Karpas-422 (cell line): Measurements from ENCODE around the gene HCST. TPM values are rescaled to one million over a fixed set of nuclear protein-coding genes. Genes with fewer than 3 reads are reported as not detected.
A peak's percentile ranks its signal among the peaks of the same experiment; 100 is the strongest.

Experiments used
- DNase-seq: peaks from one replicate; pipeline ENCODE4 v3.0.0-alpha.2; 2015
- H2AFZ ChIP-seq: fragments of 200-600 bp; sonication (generic); 2 replicates; pipeline ENCODE4 v1.6.1; 2014; ENCODE audit warnings: antibody characterized with exemption, low read length, mixed read lengths
- H3K27ac ChIP-seq: fragments of 200-600 bp; sonication (generic); 2 replicates; pipeline ENCODE4 v1.5.1; 2014; ENCODE audit warnings: mild to moderate bottlenecking, low read length, moderate library complexity
- H3K27me3 ChIP-seq: fragments of 200-600 bp; sonication (generic); 2 replicates; pipeline ENCODE4 v1.6.1; 2014; ENCODE audit warnings: low read length, mixed read lengths
- H3K36me3 ChIP-seq: fragments of 200-600 bp; sonication (generic); 2 replicates; pipeline ENCODE4 v1.6.1; 2014; ENCODE audit warnings: low read length, mixed read lengths; ENCODE audit not compliant: insufficient read depth
- H3K4me1 ChIP-seq: fragments of 200-600 bp; sonication (generic); 2 replicates; pipeline ENCODE4 v1.6.1; 2014; ENCODE audit warnings: mild to moderate bottlenecking, low read length, mixed read lengths
- H3K4me2 ChIP-seq: fragments of 200-600 bp; sonication (generic); 2 replicates; pipeline ENCODE4 v1.6.1; 2014; ENCODE audit warnings: low read length, low read depth, mild to moderate bottlenecking; ENCODE audit not compliant: poor library complexity, severe bottlenecking
- H3K4me3 ChIP-seq: fragments of 200-600 bp; sonication (generic); 2 replicates; pipeline ENCODE4 v1.5.1; 2014; ENCODE audit warnings: mild to moderate bottlenecking, antibody characterized with exemption, low read length, mixed read lengths
- H3K79me2 ChIP-seq: fragments of 200-600 bp; sonication (generic); 2 replicates; pipeline ENCODE4 v1.6.1; 2014; ENCODE audit warnings: mild to moderate bottlenecking, low read length, mixed read lengths
- H3K9ac ChIP-seq: fragments of 200-600 bp; sonication (generic); 2 replicates; pipeline ENCODE4 v1.6.0; 2014; ENCODE audit warnings: low read length
- H3K9me2 ChIP-seq: fragments of 200-600 bp; sonication (generic), shearing (Covaris generic); replicated peaks from 2 replicates; pipeline ENCODE4 v1.6.0; 2014; ENCODE audit warnings: mild to moderate bottlenecking, low read length, moderate library complexity; ENCODE audit not compliant: insufficient read depth
- H3K9me3 ChIP-seq: fragments of 300-700, 200-600 bp; sonication (generic); 2 replicates; pipeline ENCODE4 v1.6.1; 2014; ENCODE audit warnings: low read length, mixed read lengths
- H4K20me1 ChIP-seq: fragments of 200-600 bp; sonication (generic); 2 replicates; pipeline ENCODE4 v1.6.1; 2014; ENCODE audit warnings: mild to moderate bottlenecking, antibody characterized with exemption, low read length, low read depth; ENCODE audit not compliant: insufficient read depth
- total RNA-seq: library from RNA; depleted of rRNA; stranded (reverse); fragments of >200 nt; shearing (Covaris generic); gene quantifications from 2 replicates; pipeline ENCODE4 v1.2.3, GENCODE V29; 2014; ENCODE audit warnings: low replicate concordance

HCST gene
- total RNA-seq, 1 experiment from 2014 or later = 18.8 TPM

- Histone ChIP-seq H3K4me1 (peaks cover 21% of the 10 kb centered on the region), H3K27me3 (no peaks in the 10 kb centered on the region), H3K4me3 (no peak overlapping the region), H3K9ac (no peak overlapping the region), H4K20me1 (no peaks in the 10 kb centered on the region), H3K9me3 (no peaks in the 10 kb centered on the region), H3K79me2 (no peaks in the 10 kb centered on the region), H3K4me2 (no peak overlapping the region), H3K9me2 (no peaks in the 10 kb centered on the region), H3K27ac (no peak overlapping the region), H2AFZ (no peak overlapping the region), H3K36me3 (no peaks in the 10 kb centered on the region)
- no peak for DNase-seq
Measured at GRCh38 chr19:35871611-35872010, 30.7 kb upstream of the HCST start.

GRCh38 chr19:35872180-35872579 lies 30.1 kb upstream of the HCST start:
- no peaks in the 10 kb centered on the region for H3K79me2 ChIP-seq
- no peak overlapping the region for H3K4me2 ChIP-seq
- H4K20me1 ChIP-seq = no peaks in the 10 kb centered on the region
- no peaks in the 10 kb centered on the region for H3K9me3 ChIP-seq
- H3K4me3 ChIP-seq = no peak overlapping the region
- no peaks in the 10 kb centered on the region for H3K36me3 ChIP-seq
- H2AFZ ChIP-seq = no peak overlapping the region
- peak; percentile 50 for DNase-seq
- H3K27ac ChIP-seq = no peak overlapping the region
- no peaks in the 10 kb centered on the region for H3K9me2 ChIP-seq
- H3K9ac ChIP-seq = no peak overlapping the region
- peaks cover 21% of the 10 kb centered on the region for H3K4me1 ChIP-seq
- H3K27me3 ChIP-seq = no peaks in the 10 kb centered on the region

- no peaks in the 10 kb centered on the region for H3K27me3 ChIP-seq
- no peaks in the 10 kb centered on the region for H3K79me2 ChIP-seq
- no peak overlapping the region for H3K4me3 ChIP-seq
- peaks cover 8% of the 10 kb centered on the region for H3K4me1 ChIP-seq
- H3K9me3 ChIP-seq = no peaks in the 10 kb centered on the region
- no peak overlapping the region for H3K9ac ChIP-seq
- H3K4me2 ChIP-seq = no peak overlapping the region
- H2AFZ ChIP-seq = no peak overlapping the region
- H3K9me2 ChIP-seq = no peaks in the 10 kb centered on the region
- H3K27ac ChIP-seq = no peak overlapping the region
- DNase-seq = no peak
- H4K20me1 ChIP-seq = no peaks in the 10 kb centered on the region
- no peaks in the 10 kb centered on the region for H3K36me3 ChIP-seq
Measured at GRCh38 chr19:35874392-35874930, 27.9 kb upstream of the HCST start.

GRCh38 chr19:35879068-35879467 lies 23.3 kb upstream of the HCST start:
- Histone ChIP-seq H3K27ac (no peak overlapping the region), H3K27me3 (no peaks in the 10 kb centered on the region), H3K4me3 (no peak overlapping the region), H3K9me3 (no peaks in the 10 kb centered on the region), H4K20me1 (no peaks in the 10 kb centered on the region), H2AFZ (no peak overlapping the region), H3K4me1 (peaks cover 9% of the 10 kb centered on the region), H3K36me3 (no peaks in the 10 kb centered on the region), H3K79me2 (no peaks in the 10 kb centered on the region), H3K4me2 (no peak overlapping the region), H3K9ac (no peak overlapping the region), H3K9me2 (no peaks in the 10 kb centered on the region)
- DNase-seq = no peak

GRCh38 chr19:35879770-35880317 lies 22.5 kb upstream of the HCST start:
- no peaks in the 10 kb centered on the region for H3K9me3 ChIP-seq
- no peaks in the 10 kb centered on the region for H3K27me3 ChIP-seq
- no peak overlapping the region for H3K27ac ChIP-seq
- peaks cover 9% of the 10 kb centered on the region for H3K4me1 ChIP-seq
- H3K9ac ChIP-seq = no peak overlapping the region
- no peaks in the 10 kb centered on the region for H3K9me2 ChIP-seq
- H3K4me3 ChIP-seq = no peak overlapping the region
- no peak overlapping the region for H2AFZ ChIP-seq
- no peaks in the 10 kb centered on the region for H3K79me2 ChIP-seq
- H3K4me2 ChIP-seq = no peak overlapping the region
- no peaks in the 10 kb centered on the region for H4K20me1 ChIP-seq
- H3K36me3 ChIP-seq = no peaks in the 10 kb centered on the region
- peak; percentile 96 for DNase-seq

DNA sequence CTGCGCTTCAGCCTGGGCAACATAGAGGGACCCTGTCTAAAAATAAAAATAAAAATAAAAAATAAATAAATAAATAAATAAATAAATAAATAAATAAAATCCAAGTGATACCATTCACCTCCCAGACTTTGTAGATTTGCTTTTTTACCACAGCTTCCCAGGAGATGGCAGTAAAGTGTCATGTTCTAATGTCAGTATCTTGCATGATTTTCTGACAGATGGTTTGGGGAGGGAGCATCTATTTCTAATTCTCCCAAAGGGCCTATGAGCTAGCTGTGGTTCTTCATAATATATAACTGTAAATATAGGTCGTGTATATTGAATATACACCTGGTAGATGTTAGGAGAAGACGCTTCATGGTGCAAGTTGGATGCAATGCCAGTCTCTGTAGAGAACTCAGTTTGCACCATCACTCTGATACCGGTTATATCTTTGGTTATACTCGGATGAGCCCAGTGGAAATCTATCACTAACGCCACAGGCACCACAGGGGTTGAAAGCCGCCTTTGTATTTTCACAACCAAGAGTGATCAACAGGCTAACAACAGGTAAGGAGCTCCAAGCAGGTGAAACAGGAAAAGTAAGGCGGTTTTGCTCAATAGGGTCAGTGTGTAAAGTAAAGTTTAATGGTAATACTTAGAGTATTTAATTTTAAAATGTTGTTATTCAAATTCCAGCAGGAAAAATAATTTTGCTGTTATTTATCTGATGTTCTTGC lies 20.1 kb upstream of the HCST start:
- Histone ChIP-seq H3K36me3 (no peaks in the 10 kb centered on the region), H3K9me2 (no peaks in the 10 kb centered on the region), H4K20me1 (no peaks in the 10 kb centered on the region), H3K4me1 (peaks cover 9% of the 10 kb centered on the region), H3K9me3 (no peaks in the 10 kb centered on the region), H3K27me3 (no peaks in the 10 kb centered on the region), H3K9ac (0 out of 2 replicates have a peak overlapping the region, but pooled peaks have one; percentile 6), H3K4me2 (peak overlapping the region; percentile 39), H3K27ac (no peak overlapping the region), H3K79me2 (no peaks in the 10 kb centered on the region), H3K4me3 (no peak overlapping the region), H2AFZ (no peak overlapping the region)
- DNase-seq = peak; percentile 88

DNA sequence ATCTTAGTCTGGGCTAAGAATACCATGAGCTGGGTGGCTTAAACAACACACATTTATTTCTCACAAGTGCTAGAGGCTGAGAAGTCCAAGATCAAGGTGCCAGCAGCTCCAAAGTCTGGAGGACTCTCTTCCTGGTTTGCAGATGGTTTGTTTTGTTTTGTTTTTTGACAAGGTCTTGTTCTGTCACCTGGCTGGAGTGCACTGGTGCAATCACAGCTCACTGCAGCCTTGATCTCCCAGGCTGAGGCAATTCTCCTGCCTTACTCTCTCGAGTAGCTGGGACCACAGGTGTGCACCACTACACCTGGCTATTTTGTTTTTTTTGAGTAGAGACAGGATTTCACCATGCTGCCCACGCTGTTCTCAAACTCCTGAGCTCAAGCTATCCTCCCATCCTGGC lies 18.4 kb upstream of the HCST start:
- Histone ChIP-seq H2AFZ (no peak overlapping the region), H3K4me3 (no peak overlapping the region), H3K9ac (no peak overlapping the region), H3K79me2 (no peaks in the 10 kb centered on the region), H3K27me3 (no peaks in the 10 kb centered on the region), H3K4me2 (no peak overlapping the region), H4K20me1 (no peaks in the 10 kb centered on the region), H3K4me1 (peaks cover 9% of the 10 kb centered on the region), H3K27ac (no peak overlapping the region), H3K36me3 (no peaks in the 10 kb centered on the region), H3K9me3 (no peaks in the 10 kb centered on the region), H3K9me2 (no peaks in the 10 kb centered on the region)
- no peak for DNase-seq

DNA sequence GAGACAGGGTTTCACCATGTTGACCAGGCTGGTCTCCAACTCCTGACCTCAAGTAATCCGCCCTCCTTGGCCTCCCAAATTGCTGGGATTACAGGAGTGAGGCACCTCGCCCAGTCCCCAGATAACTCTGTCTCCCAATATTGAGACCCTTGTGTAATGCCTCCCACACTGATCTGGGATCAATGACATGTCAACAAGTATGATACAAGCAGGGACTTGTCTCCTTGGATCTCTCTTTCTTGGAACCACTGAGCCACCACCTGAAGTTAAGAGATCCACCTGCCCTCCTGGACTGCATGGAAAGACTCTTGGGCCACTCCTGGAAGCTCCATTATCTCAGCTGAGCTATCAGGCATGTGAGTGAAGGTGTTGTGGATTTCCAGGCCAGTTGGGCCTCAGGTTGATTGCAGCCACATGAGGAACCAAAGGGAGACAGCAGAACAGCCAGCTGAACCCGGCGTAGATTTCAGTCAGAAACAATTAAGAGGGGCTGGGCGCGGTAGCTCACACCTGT lies 17.0 kb upstream of the HCST start:
- no peaks in the 10 kb centered on the region; the same call in 1 of the 2 replicates for H3K36me3 ChIP-seq
- H3K9ac ChIP-seq = no peak overlapping the region
- no peaks in the 10 kb centered on the region for H3K9me3 ChIP-seq
- no peaks in the 10 kb centered on the region for H3K9me2 ChIP-seq
- H3K27me3 ChIP-seq = no peaks in the 10 kb centered on the region
- peaks cover 6% of the 10 kb centered on the region for H3K4me1 ChIP-seq
- H3K4me2 ChIP-seq = no peak overlapping the region
- H4K20me1 ChIP-seq = no peaks in the 10 kb centered on the region
- no peaks in the 10 kb centered on the region for H3K79me2 ChIP-seq
- no peak overlapping the region for H3K27ac ChIP-seq
- DNase-seq = no peak
- H3K4me3 ChIP-seq = no peak overlapping the region
- no peak overlapping the region for H2AFZ ChIP-seq
